Esophagus squamous epithelium (tissue), 5 donors: Measurements from ENCODE around the gene CFAP97D2. TPM values are rescaled to one million over a fixed set of nuclear protein-coding genes. Genes with fewer than 3 reads are reported as not detected.
"Not testable (repeated sequence)": the region's sequence is repeated elsewhere in the genome, so short reads cannot be mapped to it uniquely, and the experiment has no call there.

ENCODE experiments used
- DNase-seq: peaks from one replicate; lab custom pipeline; 2025; lab: John Stamatoyannopoulos, UW
- H3K27ac ChIP-seq, 4 donors: fragments of 200-600 bp; sonication (generic); one replicate each; pipeline ENCODE4 v1.5.1; 2016 to 2019; ENCODE audit warnings: mild to moderate bottlenecking in 1 of 4
- H3K27me3 ChIP-seq, 4 donors: fragments of 200-600 bp; sonication (generic); 1 replicate in 3 of 4; 2 replicates in 1 of 4; pipeline versions ENCODE4 v1.5.1 to v1.6.0; 2017 to 2021; ENCODE audit warnings: antibody characterized with exemption in 1 of 4
- H3K36me3 ChIP-seq, 3 donors: fragments of 200-600 bp; sonication (generic); one replicate each; pipeline ENCODE4 v1.5.1; 2016 to 2019
- H3K4me1 ChIP-seq, 3 donors: fragments of 200-600 bp; sonication (generic); one replicate each; pipeline ENCODE4 v1.5.1; 2017 to 2019
- H3K4me3 ChIP-seq, 4 donors: fragments of 200-600 bp; sonication (generic); 1 replicate in 3 of 4; 2 replicates in 1 of 4; pipeline ENCODE4 v1.5.1; 2016 to 2019; ENCODE audit warnings: mild to moderate bottlenecking in 2 of 4, moderate library complexity in 1 of 4
- H3K9me3 ChIP-seq, 3 donors: fragments of 200-600 bp; sonication (generic); one replicate each; pipeline ENCODE4 v1.5.1; 2016 to 2019
- POLR2A ChIP-seq, 4 donors: fragments of 450-650 bp; IDR thresholded peaks; one replicate each; pipeline ENCODE4 v1.6.1; 2017; ENCODE audit warnings: antibody characterized with exemption in 4 of 4, mild to moderate bottlenecking in 4 of 4, moderate library complexity in 3 of 4
- WGBS, 2 donors: methylation state at CpG; one replicate each; pipeline ENCODE4 v1.1.5; 2018; 5-methylcytosine and 5-hydroxymethylcytosine counted together
- intact Hi-C: fragments of 100-400 bp; cut with DNase I; formaldehyde crosslinking; loops from one replicate; pipeline ENCODE4 v1.15.0; 2022
- total RNA-seq, 4 donors: library from RNA; depleted of rRNA; stranded (reverse); fragments of >200 nt; gene quantifications; one replicate each; pipeline ENCODE4 v1.1.0, GENCODE V29; 2016
- TF ChIP-seq, protein P1 (sequence below), 6 experiments: fragments of 450-650 bp in 4 of 6; fragments of 200-600 bp in 2 of 6; sonication (generic) in 2 of 6; IDR thresholded peaks; one replicate each; pipeline ENCODE4 v1.5.1; 2016 to 2019; ENCODE audit warnings: antibody characterized with exemption in 6 of 6, mild to moderate bottlenecking in 4 of 6, moderate library complexity in 4 of 6
- donor health status: DM: yes; HTN: yes; CAD: no.

CFAP97D2 gene
- total RNA-seq, 4 donors from 2014 or later = not detected

DNA sequence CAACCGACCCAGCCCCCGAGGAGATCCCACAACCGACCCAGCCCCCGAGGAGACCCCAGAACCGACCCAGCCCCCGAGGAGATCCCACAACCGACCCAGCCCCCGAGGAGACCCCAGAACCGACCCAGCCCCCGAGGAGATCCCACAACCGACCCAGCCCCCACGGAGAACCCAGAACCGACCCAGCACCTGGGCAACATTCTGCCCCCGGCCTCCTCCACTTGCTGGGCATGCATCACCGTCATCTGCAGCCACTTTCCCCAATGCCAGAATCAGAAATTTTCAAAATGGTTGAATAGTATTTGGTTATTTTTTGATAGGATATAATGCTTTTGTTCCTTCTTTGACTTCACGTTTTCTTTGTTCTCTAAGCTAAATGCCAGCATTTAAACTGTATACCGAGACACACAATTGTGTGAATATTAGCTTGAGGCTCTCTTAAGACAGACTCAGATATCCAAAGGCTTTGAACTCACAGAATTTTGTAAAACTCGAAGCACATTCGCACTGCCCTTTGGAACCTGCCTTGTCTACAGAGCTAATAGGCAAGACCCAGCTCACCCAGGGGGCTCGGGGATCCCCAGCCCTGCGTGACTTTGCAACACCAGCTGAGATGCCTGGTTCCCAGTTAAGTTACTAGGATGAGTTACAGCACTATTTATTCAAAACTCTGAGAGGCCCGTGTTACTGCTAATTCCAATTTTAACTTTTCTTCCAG, 31.1 kb upstream of the CFAP97D2 start:
- 74 to 75% methylated on average over 10 to 11 of the region's 22 CpGs for WGBS, 2 donors
- TF ChIP-seq, protein P1, sequence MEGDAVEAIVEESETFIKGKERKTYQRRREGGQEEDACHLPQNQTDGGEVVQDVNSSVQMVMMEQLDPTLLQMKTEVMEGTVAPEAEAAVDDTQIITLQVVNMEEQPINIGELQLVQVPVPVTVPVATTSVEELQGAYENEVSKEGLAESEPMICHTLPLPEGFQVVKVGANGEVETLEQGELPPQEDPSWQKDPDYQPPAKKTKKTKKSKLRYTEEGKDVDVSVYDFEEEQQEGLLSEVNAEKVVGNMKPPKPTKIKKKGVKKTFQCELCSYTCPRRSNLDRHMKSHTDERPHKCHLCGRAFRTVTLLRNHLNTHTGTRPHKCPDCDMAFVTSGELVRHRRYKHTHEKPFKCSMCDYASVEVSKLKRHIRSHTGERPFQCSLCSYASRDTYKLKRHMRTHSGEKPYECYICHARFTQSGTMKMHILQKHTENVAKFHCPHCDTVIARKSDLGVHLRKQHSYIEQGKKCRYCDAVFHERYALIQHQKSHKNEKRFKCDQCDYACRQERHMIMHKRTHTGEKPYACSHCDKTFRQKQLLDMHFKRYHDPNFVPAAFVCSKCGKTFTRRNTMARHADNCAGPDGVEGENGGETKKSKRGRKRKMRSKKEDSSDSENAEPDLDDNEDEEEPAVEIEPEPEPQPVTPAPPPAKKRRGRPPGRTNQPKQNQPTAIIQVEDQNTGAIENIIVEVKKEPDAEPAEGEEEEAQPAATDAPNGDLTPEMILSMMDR (IDR thresholded peaks at IDR 0.05) = no peak
- no peak for TF ChIP-seq POLR2A (IDR thresholded peaks at IDR 0.05)
- DNase-seq = no peak
- Histone ChIP-seq H3K36me3 (no peaks in the 10 kb centered on the region), H3K4me3 (no peak overlapping the region), H3K9me3 (no peaks in the 10 kb centered on the region), H3K27ac (peak overlapping the region in 1 of 4 donors; percentile 1), H3K4me1 (peaks cover 0 to 25% (median 7%) of the 10 kb centered on the region in 3 donors), H3K27me3 (no peaks in the 10 kb centered on the region)
- intact Hi-C loops = no loop called here

DNA sequence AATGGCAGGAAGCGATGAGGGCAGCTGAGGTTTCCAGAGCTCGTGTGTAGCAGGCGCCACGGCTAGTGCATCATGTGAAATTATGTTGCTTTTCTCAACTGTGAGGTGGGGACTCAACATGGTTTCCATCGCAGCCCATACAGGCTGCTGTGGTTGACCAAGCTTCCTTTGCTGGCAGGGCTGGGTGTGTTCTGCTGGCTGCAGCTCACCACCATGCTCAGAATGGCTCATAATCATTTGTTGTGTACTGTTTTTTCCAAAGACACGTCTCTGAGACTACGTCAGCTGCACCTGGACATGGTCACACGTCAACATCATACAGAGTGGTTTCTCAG, 30.6 kb upstream of the CFAP97D2 start:
- H3K27me3 ChIP-seq = no peaks in the 10 kb centered on the region
- peaks cover 0 to 19% (median 3%) of the 10 kb centered on the region in 3 donors for H3K4me1 ChIP-seq
- intact Hi-C loops = no loop called here
- DNase-seq = no peak
- no peaks in the 10 kb centered on the region for H3K36me3 ChIP-seq
- H3K4me3 ChIP-seq = no peak overlapping the region
- H3K9me3 ChIP-seq = no peaks in the 10 kb centered on the region
- H3K27ac ChIP-seq = peak overlapping the region in 1 of 4 donors; percentile 1
- TF ChIP-seq POLR2A (IDR thresholded peaks at IDR 0.05) = no peak
- TF ChIP-seq, protein P1 (IDR thresholded peaks at IDR 0.05) = no peak
- WGBS, 2 donors = 50 to 71% methylated on average over 7 to 8 of the region's 8 CpGs

DNA sequence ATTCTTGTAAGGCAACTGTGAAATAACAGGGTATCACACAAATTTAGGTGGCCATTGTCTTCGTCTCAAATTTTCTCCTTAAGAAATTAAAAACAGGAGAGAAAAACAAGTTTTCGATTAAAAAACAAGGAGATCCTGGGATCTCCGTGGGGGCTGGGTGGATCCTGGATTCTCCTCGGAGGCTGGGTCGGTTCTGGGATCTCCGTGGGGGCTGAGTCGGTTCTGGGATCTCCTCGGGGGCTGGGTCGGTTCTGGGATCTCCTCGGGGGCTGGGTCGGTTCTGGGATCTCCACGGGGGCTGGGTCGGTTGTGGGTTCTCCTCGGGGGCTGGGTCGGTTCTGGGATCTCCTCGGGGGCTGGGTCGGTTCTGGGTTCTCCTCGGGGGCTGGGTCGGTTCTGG, 30.2 kb upstream of the CFAP97D2 start:
- H3K4me3 ChIP-seq, H3K36me3 ChIP-seq, H3K27ac ChIP-seq, intact Hi-C loops, H3K9me3 ChIP-seq, H3K27me3 ChIP-seq, DNase-seq: not testable (repeated sequence)
- 86 to 93% methylated on average over 16 to 18 of the region's 19 CpGs for WGBS, 2 donors
- H3K4me1 ChIP-seq = peaks cover 0 to 15% (median 3%) of the 10 kb centered on the region in 3 donors

DNA sequence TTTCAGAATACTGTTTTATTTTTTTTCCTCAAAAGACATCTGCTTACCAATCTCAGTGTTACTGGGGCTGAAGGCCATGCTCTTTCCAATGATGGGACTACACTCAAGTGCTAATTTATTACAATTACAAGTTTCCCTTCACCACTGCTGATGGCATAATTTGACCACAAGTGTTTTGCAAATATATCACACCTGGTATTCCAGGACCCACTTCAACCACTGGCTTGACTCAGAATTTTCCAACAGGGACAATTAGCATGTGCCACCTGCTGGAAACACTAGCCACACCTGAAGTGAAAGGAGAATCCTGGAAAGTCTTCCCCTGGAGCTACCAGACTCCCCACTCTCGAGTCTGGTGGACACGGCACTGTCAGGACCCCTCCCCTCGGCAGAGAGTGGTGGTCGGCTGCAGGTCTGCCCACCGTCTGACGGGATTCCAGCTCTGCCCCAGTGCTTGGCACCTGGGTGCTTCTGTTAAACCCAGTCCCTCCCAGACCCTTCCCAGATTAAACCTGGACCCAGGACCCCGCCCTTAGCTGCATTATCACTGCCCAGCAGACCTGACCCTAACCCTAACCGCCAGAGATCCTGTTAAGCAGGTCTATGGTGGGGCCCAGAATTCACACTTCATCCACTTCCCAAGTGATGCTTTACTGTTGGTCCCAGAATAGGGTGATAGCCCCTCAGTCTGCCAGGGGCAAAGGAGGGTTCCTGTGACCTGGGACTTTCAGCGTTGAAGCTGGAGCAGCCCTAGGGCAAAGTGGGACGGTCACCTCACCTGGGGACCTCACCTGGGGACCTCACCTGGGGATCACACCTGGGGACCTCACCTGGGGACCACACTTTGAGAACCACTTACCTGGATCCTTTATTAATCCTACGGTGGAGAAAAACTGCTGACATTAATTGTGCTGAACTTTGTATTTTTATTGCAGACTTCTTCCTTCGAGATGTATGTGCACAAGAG, 29.0 kb upstream of the CFAP97D2 start:
- no peak overlapping the region for H3K4me3 ChIP-seq
- peaks cover 0 to 12% (median 3%) of the 10 kb centered on the region in 3 donors for H3K4me1 ChIP-seq
- 88 to 91% methylated on average over 6 to 9 of the region's 12 CpGs for WGBS, 2 donors
- no peak for TF ChIP-seq POLR2A (IDR thresholded peaks at IDR 0.05)
- TF ChIP-seq, protein P1 (IDR thresholded peaks at IDR 0.05) = no peak
- DNase-seq = no peak
- H3K9me3 ChIP-seq = no peaks in the 10 kb centered on the region
- intact Hi-C loops = loop anchor here (5.0 kb wide), 1 partner anchor 52 kb away; no protein-coding TSS in a partner anchor
- H3K36me3 ChIP-seq = no peaks in the 10 kb centered on the region
- no peak overlapping the region for H3K27ac ChIP-seq
- no peaks in the 10 kb centered on the region for H3K27me3 ChIP-seq

DNA sequence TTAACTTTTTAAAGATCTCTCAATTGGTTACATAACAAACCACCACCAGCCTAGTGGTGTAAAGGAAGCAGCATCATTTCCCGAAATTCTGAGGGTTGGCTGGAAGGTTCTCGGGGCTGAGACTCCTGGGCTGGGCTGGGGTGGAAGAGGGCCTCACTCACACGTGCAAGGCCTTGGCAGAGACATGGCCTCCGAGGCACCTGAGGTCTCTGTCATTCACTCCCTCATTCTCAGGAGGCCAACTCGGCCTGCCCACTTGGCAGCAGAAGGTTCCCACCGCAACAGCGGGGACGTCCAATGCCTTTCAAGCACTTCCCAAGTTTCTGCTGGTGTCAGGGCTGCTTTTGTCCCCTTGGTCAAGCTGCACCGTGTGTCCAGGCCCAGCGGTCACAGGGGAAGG, 28.0 kb upstream of the CFAP97D2 start:
- no peaks in the 10 kb centered on the region for H3K27me3 ChIP-seq
- H3K36me3 ChIP-seq = no peaks in the 10 kb centered on the region
- TF ChIP-seq, protein P1 (IDR thresholded peaks at IDR 0.05) = no peak
- TF ChIP-seq POLR2A (IDR thresholded peaks at IDR 0.05) = no peak
- DNase-seq = no peak
- H3K4me1 ChIP-seq = peaks cover 0 to 12% (median 3%) of the 10 kb centered on the region in 3 donors
- intact Hi-C loops = loop anchor here (5.0 kb wide), 1 partner anchor 51 kb away; no protein-coding TSS in a partner anchor
- no peaks in the 10 kb centered on the region for H3K9me3 ChIP-seq
- H3K4me3 ChIP-seq = no peak overlapping the region
- no peak overlapping the region for H3K27ac ChIP-seq
- 60 to 73% methylated on average over 4 to 7 of the region's 10 CpGs for WGBS, 2 donors
